ENCODE results near the gene SORCS1.

DNA sequence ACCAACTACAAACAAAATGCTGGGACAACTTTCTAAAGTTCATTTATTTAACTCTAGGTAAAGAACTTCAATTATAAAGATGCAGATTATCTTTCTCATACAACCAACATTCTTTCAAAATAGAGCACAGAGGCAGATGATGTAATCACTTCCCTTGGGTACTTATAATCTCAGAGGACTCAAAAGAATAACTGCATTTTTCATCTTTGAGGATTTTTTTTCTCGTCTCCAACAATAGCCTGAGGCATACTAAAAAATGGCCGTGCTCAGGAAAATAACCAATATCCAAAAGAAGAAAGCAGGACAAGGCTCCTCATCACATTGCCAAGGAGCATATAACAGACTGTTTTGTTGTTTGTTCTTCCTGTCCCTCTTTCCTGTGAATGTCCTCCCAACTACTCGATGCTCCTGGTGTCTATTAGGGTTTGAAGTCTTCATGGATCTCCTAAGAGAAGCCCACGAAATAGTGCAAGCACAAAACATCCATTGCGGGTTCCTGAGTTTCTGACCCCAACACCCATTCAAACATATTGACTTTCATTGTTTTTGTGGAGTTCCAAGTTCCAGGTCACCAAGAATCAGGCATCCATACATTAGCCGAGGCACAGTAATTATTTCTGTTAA is 182.9 kb downstream of the SORCS1 start:
- TF ChIP-seq, protein P1, sequence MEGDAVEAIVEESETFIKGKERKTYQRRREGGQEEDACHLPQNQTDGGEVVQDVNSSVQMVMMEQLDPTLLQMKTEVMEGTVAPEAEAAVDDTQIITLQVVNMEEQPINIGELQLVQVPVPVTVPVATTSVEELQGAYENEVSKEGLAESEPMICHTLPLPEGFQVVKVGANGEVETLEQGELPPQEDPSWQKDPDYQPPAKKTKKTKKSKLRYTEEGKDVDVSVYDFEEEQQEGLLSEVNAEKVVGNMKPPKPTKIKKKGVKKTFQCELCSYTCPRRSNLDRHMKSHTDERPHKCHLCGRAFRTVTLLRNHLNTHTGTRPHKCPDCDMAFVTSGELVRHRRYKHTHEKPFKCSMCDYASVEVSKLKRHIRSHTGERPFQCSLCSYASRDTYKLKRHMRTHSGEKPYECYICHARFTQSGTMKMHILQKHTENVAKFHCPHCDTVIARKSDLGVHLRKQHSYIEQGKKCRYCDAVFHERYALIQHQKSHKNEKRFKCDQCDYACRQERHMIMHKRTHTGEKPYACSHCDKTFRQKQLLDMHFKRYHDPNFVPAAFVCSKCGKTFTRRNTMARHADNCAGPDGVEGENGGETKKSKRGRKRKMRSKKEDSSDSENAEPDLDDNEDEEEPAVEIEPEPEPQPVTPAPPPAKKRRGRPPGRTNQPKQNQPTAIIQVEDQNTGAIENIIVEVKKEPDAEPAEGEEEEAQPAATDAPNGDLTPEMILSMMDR (IDR thresholded peaks at IDR 0.05): no peak
- TF ChIP-seq POLR2A (IDR thresholded peaks at IDR 0.05): no peak
